ENCODE results near the gene DDX1. TPM values are rescaled to one million over a fixed set of nuclear protein-coding genes. Genes with fewer than 3 reads are reported as not detected.

DDX1 gene
- total and polyA plus RNA-seq, 2 donors from 2014 or later: 84.0 to 90.0 TPM

- H3K9ac ChIP-seq (ENCODE audit: low read length in 3 of 3): no peak overlapping the region
- no peaks in the 10 kb centered on the region for H3K36me3 ChIP-seq (ENCODE audit: control insufficient read depth in 2 of 3, insufficient read depth in 3 of 3, low read length in 3 of 3)
- no peak overlapping the region for H3K4me3 ChIP-seq (ENCODE audit: low read length in 3 of 3)
- H3K4me1 ChIP-seq (ENCODE audit: control insufficient read depth in 2 of 3, insufficient read depth in 2 of 3, low read depth in 1 of 3, low read length in 3 of 3): peaks cover 5 to 17% (median 6%) of the 10 kb centered on the region in 3 donors
- TF ChIP-seq CTCF (IDR thresholded peaks at IDR 0.05; ENCODE audit: borderline replicate concordance, extremely low read depth, insufficient read depth): no peak
- H3K27ac ChIP-seq (ENCODE audit: low read depth in 2 of 2, low read length in 2 of 2): no peak overlapping the region
- no peak for FAIRE-seq
- no peaks in the 10 kb centered on the region for H3K9me3 ChIP-seq (ENCODE audit: control insufficient read depth in 2 of 3, insufficient read depth in 1 of 3, low read length in 3 of 3)
- intact Hi-C loops (cut with DNase I): no loop called here
- no peaks in the 10 kb centered on the region for H3K27me3 ChIP-seq (ENCODE audit: control insufficient read depth, insufficient read depth, low read length)
- DNase-seq: peak in 4 of 5 donors; percentile 53 to 75 (median 71)
Observed at GRCh38 chr2:15666861-15667808, 75.5 kb downstream of the DDX1 start.

DNA sequence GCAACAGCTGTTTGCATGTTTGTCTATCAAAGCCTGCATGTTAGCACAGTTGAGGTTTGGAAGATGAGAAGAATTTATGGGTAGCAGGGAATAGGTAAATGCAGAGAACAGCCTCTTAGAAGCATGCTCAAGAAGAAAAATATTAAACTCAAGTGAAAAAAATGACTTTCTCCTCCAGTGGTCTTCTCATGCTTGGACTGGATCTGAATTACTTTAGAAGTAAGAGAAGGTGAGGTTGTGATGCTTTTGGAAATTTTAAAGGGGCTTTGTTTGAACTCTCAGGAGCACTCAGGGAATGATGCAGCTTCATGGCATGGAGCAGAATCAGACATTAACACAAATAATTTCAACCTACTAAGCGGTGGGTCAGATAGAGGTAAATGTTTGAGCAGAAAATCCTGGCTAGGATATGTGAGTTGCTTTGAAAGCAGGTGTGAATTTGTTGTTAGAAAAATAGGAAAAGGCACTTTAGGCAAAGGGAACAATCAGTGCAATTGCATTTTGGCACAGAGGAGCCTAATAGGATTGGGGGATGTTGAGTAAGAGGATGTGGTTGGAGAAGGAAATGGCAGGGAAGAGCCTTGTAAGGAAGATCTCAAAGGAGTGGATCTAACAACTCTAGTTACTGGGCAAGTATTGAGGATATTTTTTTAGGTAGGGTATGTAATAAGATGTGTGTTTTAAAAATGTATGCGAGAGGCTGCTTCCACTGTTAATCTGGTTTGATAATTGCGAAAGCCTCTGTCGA, 76.3 kb downstream of the DDX1 start:
- peaks cover 5 to 17% (median 6%) of the 10 kb centered on the region in 3 donors for H3K4me1 ChIP-seq (ENCODE audit: control insufficient read depth in 2 of 3, insufficient read depth in 2 of 3, low read depth in 1 of 3, low read length in 3 of 3)
- H3K27ac ChIP-seq (ENCODE audit: low read depth in 2 of 2, low read length in 2 of 2): peak overlapping the region; percentile 41 to 61
- no peak for FAIRE-seq
- no peak overlapping the region for H3K9ac ChIP-seq (ENCODE audit: low read length in 3 of 3)
- H3K9me3 ChIP-seq (ENCODE audit: control insufficient read depth in 2 of 3, insufficient read depth in 1 of 3, low read length in 3 of 3): no peaks in the 10 kb centered on the region
- no peaks in the 10 kb centered on the region for H3K36me3 ChIP-seq (ENCODE audit: control insufficient read depth in 2 of 3, insufficient read depth in 3 of 3, low read length in 3 of 3)
- H3K4me3 ChIP-seq (ENCODE audit: low read length in 3 of 3): no peak overlapping the region
- TF ChIP-seq CTCF (IDR thresholded peaks at IDR 0.05; ENCODE audit: borderline replicate concordance, extremely low read depth, insufficient read depth): no peak
- DNase-seq: peak in 1 of 5 donors; percentile 28
- no peaks in the 10 kb centered on the region for H3K27me3 ChIP-seq (ENCODE audit: control insufficient read depth, insufficient read depth, low read length)
- intact Hi-C loops (cut with DNase I): no loop called here

DNA sequence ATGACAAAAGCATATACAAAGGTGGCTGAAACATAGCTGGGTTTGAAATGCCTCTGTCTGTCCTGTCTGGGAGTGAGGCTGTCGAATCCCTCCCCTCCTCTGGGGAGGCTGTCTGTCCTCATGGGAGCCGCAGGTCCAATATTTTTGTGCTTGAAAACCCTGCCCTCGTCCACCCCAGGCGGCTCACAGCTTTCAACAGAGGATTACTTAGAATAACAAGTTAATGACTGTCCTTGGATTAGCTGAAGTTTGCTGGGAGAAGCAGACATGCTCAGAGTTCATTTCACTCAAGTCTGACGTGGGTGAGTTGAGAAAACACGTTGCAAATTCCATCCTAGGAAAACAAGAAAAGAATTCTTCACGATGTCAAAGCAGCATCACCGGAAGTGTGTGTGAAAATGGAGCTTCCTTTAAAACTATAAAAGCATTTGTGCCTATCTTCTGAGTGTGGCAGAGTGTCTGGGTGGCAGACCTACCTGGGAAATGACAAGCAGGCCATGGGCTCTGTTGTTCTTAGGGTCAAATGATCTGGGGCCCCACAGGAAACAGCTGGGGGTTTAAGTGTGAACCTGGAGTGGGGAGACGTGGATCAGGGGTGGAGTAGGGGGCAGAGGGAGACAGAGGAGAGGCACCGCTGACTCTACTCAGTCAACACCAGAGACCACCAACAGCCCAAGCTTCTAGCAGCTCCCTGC, 77.1 kb downstream of the DDX1 start:
- Histone ChIP-seq H3K36me3 (ENCODE audit: control insufficient read depth in 2 of 3, insufficient read depth in 3 of 3, low read length in 3 of 3) (no peaks in the 10 kb centered on the region), H3K27ac (ENCODE audit: low read depth in 2 of 2, low read length in 2 of 2) (peak overlapping the region; percentile 50 to 61), H3K9ac (ENCODE audit: low read length in 3 of 3) (no peak overlapping the region), H3K4me1 (ENCODE audit: control insufficient read depth in 2 of 3, insufficient read depth in 2 of 3, low read depth in 1 of 3, low read length in 3 of 3) (peaks cover 5 to 17% (median 11%) of the 10 kb centered on the region in 3 donors), H3K4me3 (ENCODE audit: low read length in 3 of 3) (no peak overlapping the region), H3K27me3 (ENCODE audit: control insufficient read depth, insufficient read depth, low read length) (no peaks in the 10 kb centered on the region), H3K9me3 (ENCODE audit: control insufficient read depth in 2 of 3, insufficient read depth in 1 of 3, low read length in 3 of 3) (no peaks in the 10 kb centered on the region)
- no peak for FAIRE-seq
- intact Hi-C loops (cut with DNase I): no loop called here
- TF ChIP-seq CTCF (IDR thresholded peaks at IDR 0.05; ENCODE audit: borderline replicate concordance, extremely low read depth, insufficient read depth): no peak
- peak in 3 of 5 donors; percentile 44 to 66 (median 56) for DNase-seq

Data from kidney (tissue), 14 donors.